ENCODE data around the gene SERPINA5. TPM values are rescaled to one million over a fixed set of nuclear protein-coding genes. Genes with fewer than 3 reads are reported as not detected.

SERPINA5 gene
- total RNA-seq, 1 donor from 2014 or later = 0.28 TPM

DNA sequence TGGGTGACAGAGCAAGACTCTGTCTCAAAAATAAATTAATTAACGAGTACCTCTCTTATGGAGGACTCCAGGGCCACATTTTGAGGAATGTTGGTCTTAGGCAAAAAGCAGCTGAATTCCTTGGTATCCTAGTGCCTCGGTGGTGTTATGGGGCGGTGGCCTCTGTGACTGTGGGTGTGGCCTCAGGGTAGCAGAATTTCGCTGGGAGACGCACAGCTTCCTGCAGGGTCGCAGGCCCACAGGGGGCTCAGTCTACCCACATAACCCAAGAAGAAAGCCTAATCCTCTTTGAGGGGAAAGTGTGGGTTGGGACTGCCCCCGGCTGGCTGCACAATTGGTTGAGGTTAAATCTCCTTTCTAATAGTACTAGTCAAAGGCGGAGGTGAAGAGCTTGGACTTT, 31.2 kb upstream of the SERPINA5 start:
- ATAC-seq = no peak

DNA sequence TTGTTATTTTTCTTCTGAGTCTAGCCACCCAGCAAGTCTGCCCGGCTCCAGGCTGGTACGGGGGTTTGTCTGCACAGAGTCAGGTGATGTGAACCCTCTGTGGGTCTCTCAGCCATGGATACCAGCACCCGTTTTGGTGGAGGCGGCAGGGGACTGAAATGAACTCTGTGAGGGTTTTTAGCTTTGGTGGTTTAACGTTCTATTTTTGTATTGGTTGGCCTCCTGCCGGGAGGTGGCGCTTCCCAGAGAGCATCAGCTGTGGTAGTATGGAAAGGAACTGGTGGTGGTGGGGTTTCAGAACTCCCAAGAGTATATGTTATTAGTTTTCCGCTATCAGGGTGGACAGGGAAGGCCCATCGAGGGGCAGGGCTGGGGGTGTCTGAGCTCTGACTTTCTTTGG, 25.2 kb upstream of the SERPINA5 start:
- ATAC-seq = no peak

DNA sequence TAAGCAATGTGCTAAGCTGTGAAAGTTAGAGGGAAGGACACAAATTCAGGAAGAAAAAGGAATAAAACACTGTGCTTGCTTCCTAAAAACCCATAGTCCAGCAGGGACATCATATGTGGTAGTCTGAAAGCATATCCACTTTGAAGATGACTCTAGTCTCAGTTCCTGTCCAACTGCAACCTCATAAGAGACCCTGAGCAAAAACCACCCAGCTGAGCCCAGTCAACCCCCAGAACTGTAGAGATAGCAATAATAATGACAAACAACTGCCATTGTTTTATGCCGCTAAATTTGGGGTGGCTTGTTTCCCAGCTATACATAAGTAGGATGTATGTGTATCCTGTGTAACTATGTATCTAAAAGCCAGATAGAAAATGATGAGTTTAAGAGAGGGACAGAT, 23.9 kb upstream of the SERPINA5 start:
- ATAC-seq = no peak

DNA sequence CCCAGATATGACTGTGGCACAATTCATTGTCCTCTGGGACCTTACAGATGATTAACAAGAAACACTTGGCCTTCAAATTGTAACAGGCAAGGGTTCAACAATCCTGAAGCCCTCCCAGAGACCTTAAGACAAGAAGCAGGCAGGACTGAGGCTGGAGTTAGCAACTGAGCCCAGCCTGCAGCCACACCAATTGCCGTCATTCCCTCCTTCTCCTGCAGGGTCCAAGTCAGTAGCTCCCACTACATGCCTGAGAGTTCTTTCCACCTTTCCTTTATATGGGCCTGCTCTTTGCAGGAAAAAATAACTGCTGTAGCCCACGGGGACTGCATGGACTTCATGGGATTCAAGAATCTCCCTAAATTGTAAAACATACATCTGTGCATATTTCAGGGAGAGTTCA, 22.4 kb upstream of the SERPINA5 start:
- no peak for ATAC-seq

DNA sequence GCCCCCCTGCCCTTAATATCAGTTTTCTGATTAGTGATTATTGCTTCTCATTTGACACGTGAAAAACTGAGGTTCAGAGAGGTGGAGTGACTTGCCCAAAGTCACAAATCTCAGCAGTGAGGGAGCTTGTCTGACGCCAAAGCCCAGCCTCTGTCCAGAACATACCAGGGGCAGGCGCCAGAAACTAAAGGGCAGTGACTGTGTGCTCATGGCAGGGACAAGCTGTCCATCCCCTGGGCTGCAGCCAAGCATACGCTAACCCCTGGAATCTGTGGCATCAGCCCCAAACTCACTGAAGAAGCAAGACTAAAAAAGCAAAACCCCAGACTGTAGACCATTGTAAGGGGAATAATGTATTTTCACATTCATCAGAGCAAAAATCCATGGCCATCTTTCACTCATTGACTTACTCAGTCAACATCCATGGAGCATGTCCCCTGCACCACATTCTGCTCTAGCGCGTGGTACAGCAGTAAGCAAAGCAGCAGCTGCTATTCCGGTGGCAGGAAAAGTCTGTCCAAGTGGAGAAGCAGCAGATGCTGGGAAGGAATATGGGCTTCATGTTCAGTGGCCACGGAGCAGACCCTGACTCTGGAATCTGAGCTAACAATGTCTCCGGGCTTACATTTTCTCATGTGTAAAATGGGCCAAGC, 21.5 kb upstream of the SERPINA5 start:
- ATAC-seq = no peak

DNA sequence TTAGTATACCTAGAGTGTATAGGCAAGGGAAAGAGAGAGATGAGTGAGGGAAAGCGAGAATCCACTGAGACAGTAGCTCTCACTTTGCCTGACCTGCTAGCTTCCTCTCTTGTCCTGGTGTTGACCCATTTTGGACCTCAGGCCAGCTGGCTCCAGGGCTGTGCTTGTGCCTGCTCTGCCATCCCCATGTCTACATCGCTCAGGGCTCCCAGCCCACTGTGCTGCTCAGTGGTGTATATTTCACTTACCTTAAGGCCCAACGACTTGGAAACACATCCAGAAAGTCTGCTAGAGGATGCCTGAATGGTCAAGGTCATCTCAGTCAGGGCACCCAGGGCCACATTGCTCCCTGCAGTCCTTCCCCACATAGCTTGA, 20.9 kb upstream of the SERPINA5 start:
- ATAC-seq = no peak

DNA sequence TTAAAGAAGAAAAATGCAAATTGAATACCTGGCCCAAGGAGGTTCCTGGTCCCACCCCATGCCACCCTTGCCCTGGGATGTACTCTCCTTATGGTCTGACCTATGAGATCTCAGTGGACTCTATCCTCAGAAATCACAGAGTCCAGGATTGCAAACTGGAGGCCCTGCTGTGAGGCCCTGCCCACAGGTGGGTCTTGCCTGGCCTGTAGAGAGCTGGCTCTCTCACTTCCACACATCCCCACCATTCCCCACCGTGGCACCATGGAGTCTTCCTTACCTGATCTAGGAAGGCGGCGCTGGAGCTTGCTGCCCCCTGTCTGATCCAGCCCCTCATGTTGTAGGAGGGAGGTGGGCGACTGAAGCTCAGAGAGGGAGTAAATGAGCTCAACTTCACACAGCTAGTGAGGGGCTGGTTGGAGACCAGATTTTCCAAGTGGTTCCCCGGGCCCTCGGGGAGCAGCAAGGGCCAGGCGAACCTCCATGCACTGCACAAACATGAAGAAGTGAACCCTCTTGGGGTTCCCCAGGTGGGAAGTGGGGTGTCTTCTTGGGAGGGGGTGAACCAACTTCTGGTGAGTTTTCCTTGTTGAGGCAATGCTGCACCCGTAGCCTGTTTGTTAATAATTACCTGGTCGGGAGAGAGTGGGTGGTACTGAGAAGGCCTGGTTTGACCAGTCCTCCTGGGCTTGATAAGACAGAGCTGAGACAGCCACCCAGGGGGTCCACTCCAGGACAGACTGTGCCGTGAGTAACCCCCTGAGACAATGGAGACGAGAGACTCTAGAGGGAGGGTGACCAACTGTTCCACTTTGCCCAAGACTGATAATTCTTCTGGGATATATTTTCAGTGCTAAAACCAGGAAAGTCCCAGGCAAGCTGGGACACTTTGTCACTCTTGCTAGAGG, 20.2 kb upstream of the SERPINA5 start, which contains the start of gene SERPINA4:
SERPINA4 (plus strand) TSS at position 692 of the 905 bp plus-strand sequence. CDS start 2,041 bp downstream, outside the sequence.
- ATAC-seq = no peak

DNA sequence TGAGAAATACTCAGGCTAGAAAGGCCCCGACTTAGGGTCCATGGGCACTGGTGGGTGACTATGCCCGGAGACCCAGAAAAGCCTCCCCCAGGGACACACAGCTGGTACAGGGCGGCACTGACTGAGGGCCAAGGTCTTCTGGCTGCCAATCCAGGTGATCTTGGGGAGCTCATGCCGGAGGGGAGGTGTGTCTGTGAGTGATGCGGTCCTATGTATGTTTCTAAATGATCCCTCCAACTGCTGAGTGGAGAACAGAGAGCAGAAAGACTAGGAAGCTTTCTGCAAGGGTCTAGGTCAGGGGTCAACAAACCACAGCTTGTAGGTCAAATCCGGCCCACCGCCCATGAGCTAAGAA, 19.6 kb upstream of the SERPINA5 start:
- no peak for ATAC-seq

DNA sequence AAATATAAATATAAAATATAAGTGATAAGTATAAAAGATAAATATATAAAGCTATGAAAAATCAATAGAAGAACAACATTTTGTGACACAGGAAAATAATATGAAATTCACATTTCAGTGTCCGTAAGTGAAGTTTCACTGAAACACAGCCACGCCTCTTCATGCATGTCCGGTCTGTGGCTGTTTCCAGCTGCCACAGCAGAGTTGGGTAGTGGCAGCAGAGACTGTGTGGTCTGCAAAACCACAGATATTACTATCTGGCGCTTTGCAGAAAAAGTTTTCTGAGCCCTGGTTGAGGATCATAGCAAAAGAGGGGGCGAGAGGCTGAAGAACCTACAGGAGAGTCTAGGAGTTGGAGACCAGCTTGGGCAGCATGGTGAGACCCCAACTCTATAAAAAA, 19.2 kb upstream of the SERPINA5 start:
- ATAC-seq = no peak

DNA sequence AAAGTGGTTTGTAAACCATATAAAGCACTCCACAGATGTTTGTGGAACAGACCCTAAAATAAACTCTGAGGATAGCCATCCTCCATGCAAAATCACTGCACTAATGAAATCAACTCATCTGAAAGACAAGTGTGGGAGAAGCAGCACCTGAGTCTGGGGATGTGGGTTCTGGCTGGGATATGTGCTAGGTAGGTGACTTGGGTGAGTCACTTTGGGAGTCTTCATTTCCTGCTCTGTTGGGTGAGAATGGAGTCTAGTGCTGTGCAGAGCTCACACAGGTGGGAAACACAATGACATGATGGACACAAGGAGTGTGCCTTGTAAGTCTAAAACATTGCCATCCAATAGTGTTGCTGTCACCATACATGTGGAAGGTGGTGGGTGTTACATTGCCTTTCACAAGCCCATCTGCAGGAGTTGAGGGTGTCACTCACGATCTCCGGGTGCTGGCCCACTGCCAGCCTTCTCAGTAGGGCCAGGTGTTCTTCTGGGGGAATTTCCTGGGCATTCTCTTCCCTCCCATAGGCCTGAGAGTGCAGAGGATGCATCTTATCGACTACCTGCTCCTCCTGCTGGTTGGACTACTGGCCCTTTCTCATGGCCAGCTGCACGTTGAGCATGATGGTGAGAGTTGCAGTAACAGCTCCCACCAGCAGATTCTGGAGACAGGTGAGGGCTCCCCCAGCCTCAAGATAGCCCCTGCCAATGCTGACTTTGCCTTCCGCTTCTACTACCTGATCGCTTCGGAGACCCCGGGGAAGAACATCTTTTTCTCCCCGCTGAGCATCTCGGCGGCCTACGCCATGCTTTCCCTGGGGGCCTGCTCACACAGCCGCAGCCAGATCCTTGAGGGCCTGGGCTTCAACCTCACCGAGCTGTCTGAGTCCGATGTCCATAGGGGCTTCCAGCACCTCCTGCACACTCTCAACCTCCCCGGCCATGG, 18.0 kb upstream of the SERPINA5 start:
- no peak for ATAC-seq

DNA sequence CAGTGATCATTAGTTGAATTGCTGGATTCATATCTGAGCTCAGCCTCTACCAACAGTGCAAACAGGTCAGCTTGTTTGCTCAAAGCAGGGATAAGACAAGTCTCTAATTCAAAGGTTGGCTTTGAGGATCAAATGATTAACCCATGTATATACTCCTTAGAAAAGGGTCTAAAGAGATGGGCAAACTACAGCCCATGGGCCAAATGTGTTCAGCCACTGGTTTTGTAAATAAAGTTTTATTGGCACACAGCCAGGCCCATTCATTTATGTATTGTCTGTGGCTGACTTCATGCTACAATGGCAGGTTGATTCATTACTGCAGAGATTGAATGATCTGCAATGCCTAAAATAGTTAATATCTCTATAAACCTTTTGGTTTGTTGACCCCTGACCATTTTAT, 16.8 kb upstream of the SERPINA5 start:
- no peak for ATAC-seq

DNA sequence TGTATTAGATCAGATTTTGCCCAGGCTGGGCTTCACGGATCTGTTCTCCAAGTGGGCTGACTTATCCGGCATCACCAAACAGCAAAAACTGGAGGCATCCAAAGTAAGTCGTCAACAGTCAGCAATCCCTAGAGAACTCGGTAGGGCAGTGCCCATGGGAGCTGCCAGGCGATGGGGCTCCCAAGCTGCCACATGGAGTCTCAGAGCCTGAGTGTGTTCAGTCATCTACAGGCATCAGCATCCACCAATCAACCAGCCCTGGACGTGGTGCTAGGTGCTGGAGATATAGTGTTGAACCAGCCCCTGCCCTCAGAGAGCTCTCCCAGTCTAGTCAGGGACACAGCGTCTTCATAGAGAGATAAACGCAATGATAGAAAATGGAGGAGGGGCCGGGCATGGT, 13.0 kb upstream of the SERPINA5 start:
- ATAC-seq = no peak

DNA sequence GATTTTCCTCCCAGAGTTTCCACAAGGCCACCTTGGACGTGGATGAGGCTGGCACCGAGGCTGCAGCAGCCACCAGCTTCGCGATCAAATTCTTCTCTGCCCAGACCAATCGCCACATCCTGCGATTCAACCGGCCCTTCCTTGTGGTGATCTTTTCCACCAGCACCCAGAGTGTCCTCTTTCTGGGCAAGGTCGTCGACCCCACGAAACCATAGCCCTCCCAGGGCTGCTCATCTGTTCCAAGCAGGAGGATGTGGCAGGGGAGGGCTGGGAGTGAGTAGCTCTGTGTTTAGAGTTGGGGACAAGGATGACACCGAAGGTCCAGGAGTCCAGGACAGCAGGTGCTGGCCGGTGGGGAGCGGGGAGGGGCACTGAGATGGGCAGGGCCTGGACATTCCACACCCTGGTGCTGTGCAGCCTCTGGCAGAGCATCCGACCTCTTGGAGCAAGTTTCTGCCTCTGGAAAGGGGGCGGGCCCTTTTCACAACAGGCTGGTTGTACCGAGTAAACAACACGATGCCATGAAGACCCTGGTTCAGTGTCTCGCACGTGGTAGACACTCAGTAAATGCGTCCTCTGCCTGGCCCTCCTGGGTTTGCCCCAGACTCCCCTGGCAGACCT, 11.7 kb upstream of the SERPINA5 start:
- ATAC-seq = no peak

DNA sequence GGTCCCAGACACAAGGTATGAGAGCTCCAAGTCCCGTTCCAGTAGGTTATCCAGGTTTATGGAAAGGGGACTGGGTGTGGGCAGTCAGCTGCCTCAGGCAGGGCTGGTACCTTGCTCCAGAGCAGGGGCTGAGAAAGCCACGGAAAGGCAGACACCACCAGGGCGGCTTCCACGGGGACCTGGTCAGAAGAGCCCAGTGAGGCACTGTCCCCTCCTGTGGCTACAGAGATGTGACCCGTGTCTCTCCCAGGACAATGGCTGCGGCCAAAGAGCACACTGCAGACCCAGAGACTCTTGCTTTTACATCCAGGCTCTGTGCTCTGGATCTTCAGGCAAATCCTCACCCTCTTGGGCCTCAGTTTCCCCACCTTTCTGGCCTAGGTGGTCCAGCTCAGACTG, 11.2 kb upstream of the SERPINA5 start:
- ATAC-seq = no peak

DNA sequence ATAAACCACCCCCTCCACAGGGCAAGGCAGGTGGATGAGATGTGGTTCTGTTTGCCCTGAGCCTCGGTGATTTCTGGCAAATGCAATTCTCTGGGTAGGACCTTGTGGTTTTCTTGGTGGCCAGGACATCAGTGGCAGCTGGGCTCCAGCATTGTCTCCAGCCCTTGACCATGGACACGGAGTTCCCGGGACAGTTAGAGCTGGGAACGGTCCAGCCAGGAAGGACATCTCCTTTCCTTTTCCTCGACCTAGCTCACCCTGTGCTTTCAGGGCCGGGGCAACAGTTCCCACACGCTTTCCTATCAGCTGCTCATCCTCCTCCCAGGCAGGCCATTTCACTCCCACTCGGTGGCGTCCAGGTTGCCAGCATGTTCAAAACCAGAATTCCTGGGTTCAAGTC, 10.8 kb upstream of the SERPINA5 start:
- ATAC-seq = no peak

DNA sequence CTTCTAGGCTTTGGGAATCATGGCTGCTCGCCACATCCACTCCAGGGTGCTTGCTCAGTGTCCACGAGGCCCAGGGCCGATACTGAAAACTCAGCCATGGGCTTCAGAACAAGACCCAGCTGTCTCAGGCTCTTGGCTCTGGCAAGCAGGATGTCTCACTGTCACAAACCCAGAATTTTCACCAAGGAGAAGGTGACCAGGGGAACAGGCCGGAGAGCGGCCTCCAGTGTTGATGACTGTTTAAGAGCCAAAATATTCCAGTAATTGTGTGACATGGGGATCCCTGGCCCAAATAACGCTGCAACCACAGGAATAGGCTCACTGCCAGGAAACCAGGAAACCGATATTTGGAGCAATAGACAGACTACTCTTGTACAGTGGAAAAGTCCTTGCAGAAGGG, 9.8 kb upstream of the SERPINA5 start:
- no peak for ATAC-seq

DNA sequence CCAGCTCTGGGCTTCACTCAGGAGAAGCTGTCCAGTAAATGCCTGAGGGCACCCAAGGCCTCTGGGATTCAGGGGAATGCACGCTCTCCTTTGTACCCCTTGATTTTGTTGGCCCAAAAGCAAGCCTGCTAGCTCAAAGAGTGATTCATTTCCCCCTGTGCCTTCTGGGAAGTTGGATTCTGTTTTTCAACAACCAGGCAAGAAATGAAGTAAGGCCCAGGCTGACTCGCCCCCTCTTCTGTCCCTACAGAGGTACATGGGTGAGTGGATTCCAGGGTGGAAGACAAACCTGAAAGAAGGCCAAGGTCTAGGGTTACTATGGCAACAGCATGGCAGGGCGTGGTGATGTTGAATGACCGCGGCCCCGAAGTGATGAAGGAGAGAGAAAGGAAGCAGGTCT, 9.3 kb upstream of the SERPINA5 start:
- no peak for ATAC-seq

DNA sequence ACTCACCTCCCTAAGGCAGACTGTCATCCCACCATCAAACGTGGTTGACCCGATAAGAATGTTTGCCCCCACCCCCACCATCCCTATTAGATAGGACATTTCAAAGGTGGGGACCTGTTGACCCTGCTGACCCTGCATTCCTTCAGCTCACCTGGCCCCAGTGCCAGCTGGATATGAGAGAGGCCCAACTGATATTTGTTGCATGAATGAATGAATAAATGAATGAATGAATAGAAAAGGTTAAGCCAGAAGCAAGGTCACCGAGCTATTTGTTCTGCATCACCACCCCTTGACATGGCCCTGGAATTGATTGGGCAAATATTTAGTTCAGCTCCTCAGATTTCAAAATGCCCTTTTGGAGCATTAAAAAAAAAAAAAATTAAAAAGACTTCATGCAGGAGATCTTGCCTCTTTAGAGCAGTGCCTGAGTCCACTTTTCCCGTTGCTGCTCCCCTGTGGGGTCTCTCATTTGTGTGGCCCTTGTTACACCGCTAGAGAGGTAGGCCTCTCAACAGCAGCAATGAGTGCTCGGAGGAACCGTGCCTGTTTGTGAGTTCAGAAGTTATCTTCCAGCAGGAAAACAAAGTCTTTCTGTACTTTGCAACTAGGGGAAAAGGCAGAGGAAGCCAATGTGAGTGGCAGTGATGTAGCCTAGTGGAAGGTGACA, 8.5 kb upstream of the SERPINA5 start:
- ATAC-seq = no peak

DNA sequence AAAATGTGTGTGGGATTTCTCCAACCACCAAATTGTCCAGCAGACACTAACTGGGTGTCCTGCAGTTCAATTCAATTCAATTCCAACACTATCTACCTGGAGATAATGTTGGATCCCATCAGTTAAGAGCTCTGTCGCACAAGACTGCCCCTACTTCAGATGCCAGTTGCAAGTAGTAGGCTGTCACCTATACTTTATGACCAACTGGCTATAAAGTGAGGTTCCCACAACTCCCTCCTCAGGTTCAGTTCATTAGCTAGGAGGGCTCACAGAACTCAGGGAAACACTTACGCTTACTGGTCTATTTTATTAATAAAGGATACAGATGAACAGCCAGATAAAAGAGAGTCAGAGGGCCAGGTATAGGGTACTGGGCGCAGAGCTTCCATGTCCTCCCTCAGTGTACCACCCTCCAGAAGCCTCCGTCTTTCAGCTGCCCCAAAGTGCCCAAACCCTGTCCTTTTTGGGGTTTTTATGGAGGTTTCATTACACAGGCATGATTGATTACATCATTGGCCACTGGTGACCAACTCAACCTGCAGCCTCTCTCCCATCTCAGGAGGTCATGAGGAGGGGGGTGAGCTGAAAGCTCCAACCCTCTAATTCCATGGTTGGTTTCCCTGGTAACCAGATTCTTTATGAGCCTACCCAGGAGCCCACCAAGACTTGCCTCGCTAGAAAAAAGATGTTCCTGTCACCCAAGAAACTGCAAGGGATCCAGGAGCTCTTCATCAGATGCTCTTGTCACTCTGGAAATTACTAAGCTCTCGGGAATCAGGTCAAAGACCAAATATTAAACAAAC, 7.5 kb upstream of the SERPINA5 start:
- ATAC-seq = no peak

DNA sequence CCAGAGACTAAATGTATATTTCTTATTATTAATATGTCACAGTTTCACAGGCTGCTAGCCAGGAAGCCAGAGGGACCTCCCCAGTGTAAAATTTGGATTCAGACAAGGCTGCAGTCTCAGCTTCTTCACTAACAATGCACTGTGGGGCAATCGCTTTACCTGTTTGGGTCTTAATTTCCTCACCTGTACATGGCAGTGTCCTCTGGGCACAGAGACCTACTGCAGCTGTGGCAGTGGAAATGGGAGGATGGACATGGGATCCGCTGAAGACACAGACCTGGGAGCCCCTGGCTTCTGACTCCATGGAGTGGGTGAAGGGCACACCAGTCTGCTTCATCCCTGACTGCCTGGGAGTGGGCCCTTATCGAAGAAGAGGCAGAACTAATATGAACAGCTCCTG, 6.9 kb upstream of the SERPINA5 start:
- ATAC-seq = no peak
